Ishikawa (cell line): ENCODE data around the gene PLA2G5.

Experiments used
- CEBPB ChIP-seq: IDR thresholded peaks from 2 replicates; pipeline ENCODE4 v1.6.1; 2012
- CREB1 ChIP-seq: IDR thresholded peaks from 2 replicates; pipeline ENCODE4 v1.6.1; 2012; ENCODE audit warnings: low read depth
- EGR1 ChIP-seq: IDR thresholded peaks from 2 replicates; pipeline ENCODE4 v1.6.1; 2012
- EP300 ChIP-seq: IDR thresholded peaks from 2 replicates; pipeline ENCODE4 v1.6.1; 2012; ENCODE audit warnings: borderline replicate concordance
- FOXM1 ChIP-seq: IDR thresholded peaks from 2 replicates; pipeline ENCODE4 v1.6.1; 2012; ENCODE audit warnings: low read depth, borderline replicate concordance
- NFIC ChIP-seq: IDR thresholded peaks from 2 replicates; pipeline ENCODE4 v1.6.1; 2012
- RAD21 ChIP-seq: IDR thresholded peaks from 2 replicates; pipeline ENCODE4 v1.6.1; 2012; ENCODE audit warnings: low read depth
- TAF1 ChIP-seq: IDR thresholded peaks from 2 replicates; pipeline ENCODE4 v1.6.1; 2012; ENCODE audit warnings: low read depth, mild to moderate bottlenecking
- TEAD4 ChIP-seq: IDR thresholded peaks from 2 replicates; pipeline ENCODE4 v1.6.1; 2012
- YY1 ChIP-seq: IDR thresholded peaks from 2 replicates; pipeline ENCODE4 v1.6.1; 2012; ENCODE audit warnings: low read depth
- ZBTB7A ChIP-seq: IDR thresholded peaks from 2 replicates; pipeline ENCODE4 v1.6.1; 2012; ENCODE audit warnings: low read depth
- TF ChIP-seq, protein P1 (sequence below): IDR thresholded peaks from 2 replicates; pipeline ENCODE4 v1.6.1; 2012
- TF ChIP-seq, protein P2 (sequence below): IDR thresholded peaks from 2 replicates; pipeline ENCODE4 v1.6.1; 2012; ENCODE audit warnings: low read depth, mild to moderate bottlenecking
- TF ChIP-seq, protein P3 (sequence below): IDR thresholded peaks from 2 replicates; pipeline ENCODE4 v1.6.1; 2012

DNA sequence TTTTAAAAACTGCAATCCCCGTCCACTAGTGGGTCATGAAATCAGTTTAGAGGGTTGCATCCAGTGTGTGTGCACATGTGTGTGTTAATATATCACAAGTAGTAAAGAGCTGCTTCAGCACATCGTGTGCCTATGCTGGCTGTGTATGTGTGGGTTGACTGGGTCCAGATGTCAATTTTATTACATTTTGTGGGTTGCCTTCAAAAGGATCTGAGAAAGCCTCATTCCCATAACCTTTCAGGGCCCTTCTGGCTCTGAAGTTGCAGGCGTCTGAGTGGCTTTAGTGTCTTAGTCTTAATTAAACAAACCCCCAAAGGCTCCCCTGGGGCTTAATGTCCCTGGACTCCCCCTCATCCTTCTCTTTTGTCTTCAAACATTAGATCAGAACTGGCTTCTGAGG lies 29.5 kb downstream of the PLA2G5 start:
- no peak for TF ChIP-seq FOXM1
- no peak for TF ChIP-seq TEAD4
- no peak for TF ChIP-seq ZBTB7A
- TF ChIP-seq, protein P1, sequence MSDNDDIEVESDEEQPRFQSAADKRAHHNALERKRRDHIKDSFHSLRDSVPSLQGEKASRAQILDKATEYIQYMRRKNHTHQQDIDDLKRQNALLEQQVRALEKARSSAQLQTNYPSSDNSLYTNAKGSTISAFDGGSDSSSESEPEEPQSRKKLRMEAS, result no peak
- TF ChIP-seq CREB1, result no peak
- no peak for TF ChIP-seq RAD21
- TF ChIP-seq, protein P2, sequence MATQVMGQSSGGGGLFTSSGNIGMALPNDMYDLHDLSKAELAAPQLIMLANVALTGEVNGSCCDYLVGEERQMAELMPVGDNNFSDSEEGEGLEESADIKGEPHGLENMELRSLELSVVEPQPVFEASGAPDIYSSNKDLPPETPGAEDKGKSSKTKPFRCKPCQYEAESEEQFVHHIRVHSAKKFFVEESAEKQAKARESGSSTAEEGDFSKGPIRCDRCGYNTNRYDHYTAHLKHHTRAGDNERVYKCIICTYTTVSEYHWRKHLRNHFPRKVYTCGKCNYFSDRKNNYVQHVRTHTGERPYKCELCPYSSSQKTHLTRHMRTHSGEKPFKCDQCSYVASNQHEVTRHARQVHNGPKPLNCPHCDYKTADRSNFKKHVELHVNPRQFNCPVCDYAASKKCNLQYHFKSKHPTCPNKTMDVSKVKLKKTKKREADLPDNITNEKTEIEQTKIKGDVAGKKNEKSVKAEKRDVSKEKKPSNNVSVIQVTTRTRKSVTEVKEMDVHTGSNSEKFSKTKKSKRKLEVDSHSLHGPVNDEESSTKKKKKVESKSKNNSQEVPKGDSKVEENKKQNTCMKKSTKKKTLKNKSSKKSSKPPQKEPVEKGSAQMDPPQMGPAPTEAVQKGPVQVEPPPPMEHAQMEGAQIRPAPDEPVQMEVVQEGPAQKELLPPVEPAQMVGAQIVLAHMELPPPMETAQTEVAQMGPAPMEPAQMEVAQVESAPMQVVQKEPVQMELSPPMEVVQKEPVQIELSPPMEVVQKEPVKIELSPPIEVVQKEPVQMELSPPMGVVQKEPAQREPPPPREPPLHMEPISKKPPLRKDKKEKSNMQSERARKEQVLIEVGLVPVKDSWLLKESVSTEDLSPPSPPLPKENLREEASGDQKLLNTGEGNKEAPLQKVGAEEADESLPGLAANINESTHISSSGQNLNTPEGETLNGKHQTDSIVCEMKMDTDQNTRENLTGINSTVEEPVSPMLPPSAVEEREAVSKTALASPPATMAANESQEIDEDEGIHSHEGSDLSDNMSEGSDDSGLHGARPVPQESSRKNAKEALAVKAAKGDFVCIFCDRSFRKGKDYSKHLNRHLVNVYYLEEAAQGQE, result no peak
- no peak for TF ChIP-seq CEBPB
- TF ChIP-seq EGR1, result no peak
- TF ChIP-seq EP300, result no peak
- no peak for TF ChIP-seq TAF1
- TF ChIP-seq YY1, result no peak
- no peak for TF ChIP-seq NFIC
- TF ChIP-seq, protein P3, sequence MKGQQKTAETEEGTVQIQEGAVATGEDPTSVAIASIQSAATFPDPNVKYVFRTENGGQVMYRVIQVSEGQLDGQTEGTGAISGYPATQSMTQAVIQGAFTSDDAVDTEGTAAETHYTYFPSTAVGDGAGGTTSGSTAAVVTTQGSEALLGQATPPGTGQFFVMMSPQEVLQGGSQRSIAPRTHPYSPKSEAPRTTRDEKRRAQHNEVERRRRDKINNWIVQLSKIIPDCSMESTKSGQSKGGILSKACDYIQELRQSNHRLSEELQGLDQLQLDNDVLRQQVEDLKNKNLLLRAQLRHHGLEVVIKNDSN, result no peak
